MCF 10A (cell line): Measurements from ENCODE around the gene MYLIP. TPM values are rescaled to one million over a fixed set of nuclear protein-coding genes. Genes with fewer than 3 reads are reported as not detected.

Experiments
- BruUV-seq: library from RNA; stranded (reverse); fragments of 400-500 nt; replicated peaks from 2 replicates; lab custom pipeline; 2021; lab: Mats Ljungman, UMichigan
- CTCF ChIA-PET: fragments of 300-600 bp; sonication (Branson Sonifier 250); formaldehyde crosslinking; extraction: SDS; loops from one replicate; lab custom pipeline; 2021; ENCODE audit warnings: antibody characterized with exemption, inconsistent platforms; lab: Yijun Ruan, JAX
- POLR2A ChIA-PET: fragments of 300-600, 350-650 bp; sonication (Branson Sonifier 250); formaldehyde crosslinking; extraction: SDS; loops from one replicate; lab custom pipeline; 2020; ENCODE audit warnings: antibody characterized with exemption, inconsistent platforms; lab: Yijun Ruan, JAX
- DNase-seq: peaks from one replicate; pipeline ENCODE4 v3.0.0-alpha.2; 2018; ENCODE audit not compliant: unreplicated experiment
- H3K27ac Mint-ChIP-seq: one replicate; pipeline ENCODE4 v1.8.0; 2022; ENCODE audit warnings: mild to moderate bottlenecking, low read depth, mixed read lengths; ENCODE audit not compliant: unreplicated experiment
- H3K27me3 Mint-ChIP-seq: one replicate; pipeline ENCODE4 v1.8.0; 2022; ENCODE audit warnings: mixed read lengths; ENCODE audit not compliant: insufficient read depth, unreplicated experiment
- H3K36me3 Mint-ChIP-seq: one replicate; pipeline ENCODE4 v1.8.0; 2022; ENCODE audit warnings: mild to moderate bottlenecking, moderate library complexity, mixed read lengths; ENCODE audit not compliant: insufficient read depth, unreplicated experiment
- H3K4me1 Mint-ChIP-seq: one replicate; pipeline ENCODE4 v1.8.0; 2022; ENCODE audit warnings: mixed read lengths; ENCODE audit not compliant: insufficient read depth, unreplicated experiment
- H3K4me3 Mint-ChIP-seq: one replicate; pipeline ENCODE4 v1.8.0; 2022; ENCODE audit warnings: mild to moderate bottlenecking, moderate library complexity, mixed read lengths; ENCODE audit not compliant: unreplicated experiment
- H3K9me3 Mint-ChIP-seq: one replicate; pipeline ENCODE4 v1.8.0; 2022; ENCODE audit warnings: mixed read lengths; ENCODE audit not compliant: unreplicated experiment
- CTCF ChIP-seq: fragments of 200-600 bp; IDR thresholded peaks from one replicate; pipeline ENCODE4 v1.8.0; 2022; ENCODE audit warnings: antibody characterized with exemption, mild to moderate bottlenecking; ENCODE audit not compliant: unreplicated experiment
- intact Hi-C: fragments of 100-400 bp; cut with micrococcal nuclease; formaldehyde crosslinking; loops from 2 replicates; pipeline ENCODE4 v1.14.1; 2022
- total RNA-seq: library from RNA; stranded (reverse); gene quantifications from 2 replicates; pipeline ENCODE4 v1.2.3, GENCODE V29; 2022

Gene MYLIP
- total RNA-seq, 1 experiment from 2014 or later = 2.1 TPM

DNA sequence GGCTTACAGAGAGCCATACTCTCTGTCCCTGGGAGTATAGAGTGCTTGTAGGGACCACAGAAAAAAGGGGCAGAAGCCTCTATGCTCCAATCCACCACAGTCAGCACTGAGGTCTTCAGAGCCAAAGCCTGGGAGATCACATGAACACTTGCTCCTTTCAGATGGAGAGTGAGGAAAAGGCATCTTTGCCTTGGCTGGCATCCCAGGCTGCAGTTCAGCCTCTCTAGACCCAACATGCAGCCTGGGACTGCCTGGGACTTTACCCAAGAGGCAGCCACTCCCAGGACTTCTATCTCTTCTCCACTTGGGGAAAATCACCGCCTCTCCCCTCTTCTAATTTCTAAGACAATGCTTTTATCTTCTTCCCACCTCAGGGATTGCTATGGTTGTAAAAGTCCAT lies 46.5 kb upstream of the MYLIP start:
- BruUV-seq = no TSS peak
- no peak overlapping the region for H3K4me3 Mint-ChIP-seq
- intact Hi-C loops = no loop called here
- CTCF ChIA-PET = interaction anchor here (0.7 to 0.9 kb wide), 2 partner anchors 10 to 11 kb away, joined by 3 read pairs; no protein-coding TSS in a partner anchor
- H3K4me1 Mint-ChIP-seq = no peaks in the 10 kb centered on the region
- POLR2A ChIA-PET = no interaction called here
- H3K27me3 Mint-ChIP-seq = no peaks in the 10 kb centered on the region
- H3K36me3 Mint-ChIP-seq = no peaks in the 10 kb centered on the region
- no peak for TF ChIP-seq CTCF
- DNase-seq = no peak
- H3K9me3 Mint-ChIP-seq = no peaks in the 10 kb centered on the region
- H3K27ac Mint-ChIP-seq = no peak overlapping the region

DNA sequence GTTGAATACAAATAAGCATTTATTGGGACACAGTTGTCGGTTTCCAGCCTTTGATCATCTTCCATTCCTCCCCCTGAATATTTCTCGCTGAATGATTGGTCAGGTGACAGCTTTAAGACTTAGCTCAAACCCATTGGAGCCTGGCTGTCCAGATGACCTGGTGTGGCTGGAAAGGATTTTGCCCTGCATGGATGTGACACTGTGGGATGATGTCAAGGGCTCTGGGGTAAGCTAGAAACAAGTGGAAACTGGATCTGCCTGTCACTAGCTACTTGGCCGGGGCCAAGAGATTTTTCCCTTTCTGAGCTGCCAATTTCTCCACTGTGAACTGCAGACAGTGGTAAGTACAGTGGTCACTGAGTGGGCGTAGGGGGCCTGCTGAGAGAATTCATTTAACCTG lies 41.9 kb upstream of the MYLIP start:
- intact Hi-C loops = no loop called here
- H3K27me3 Mint-ChIP-seq = no peaks in the 10 kb centered on the region
- BruUV-seq = no TSS peak
- TF ChIP-seq CTCF = no peak
- H3K9me3 Mint-ChIP-seq = no peaks in the 10 kb centered on the region
- no peak overlapping the region for H3K27ac Mint-ChIP-seq
- CTCF ChIA-PET = no interaction called here
- no peaks in the 10 kb centered on the region for H3K36me3 Mint-ChIP-seq
- no peak overlapping the region for H3K4me3 Mint-ChIP-seq
- no peak for DNase-seq
- H3K4me1 Mint-ChIP-seq = peaks cover 7% of the 10 kb centered on the region
- POLR2A ChIA-PET = no interaction called here

GRCh38 chr6:16087386-16087785 lies 41.5 kb upstream of the MYLIP start:
- H3K4me3 Mint-ChIP-seq = no peak overlapping the region
- no peaks in the 10 kb centered on the region for H3K36me3 Mint-ChIP-seq
- no peaks in the 10 kb centered on the region for H3K27me3 Mint-ChIP-seq
- no peak overlapping the region for H3K27ac Mint-ChIP-seq
- POLR2A ChIA-PET = no interaction called here
- no peak for TF ChIP-seq CTCF
- CTCF ChIA-PET = interaction anchor here (0.6 to 1.3 kb wide), 3 partner anchors 8 to 379 kb away, joined by 3 read pairs; no protein-coding TSS in a partner anchor
- no peak for DNase-seq
- H3K9me3 Mint-ChIP-seq = no peaks in the 10 kb centered on the region
- intact Hi-C loops = no loop called here
- peaks cover 7% of the 10 kb centered on the region for H3K4me1 Mint-ChIP-seq
- no TSS peak for BruUV-seq

DNA sequence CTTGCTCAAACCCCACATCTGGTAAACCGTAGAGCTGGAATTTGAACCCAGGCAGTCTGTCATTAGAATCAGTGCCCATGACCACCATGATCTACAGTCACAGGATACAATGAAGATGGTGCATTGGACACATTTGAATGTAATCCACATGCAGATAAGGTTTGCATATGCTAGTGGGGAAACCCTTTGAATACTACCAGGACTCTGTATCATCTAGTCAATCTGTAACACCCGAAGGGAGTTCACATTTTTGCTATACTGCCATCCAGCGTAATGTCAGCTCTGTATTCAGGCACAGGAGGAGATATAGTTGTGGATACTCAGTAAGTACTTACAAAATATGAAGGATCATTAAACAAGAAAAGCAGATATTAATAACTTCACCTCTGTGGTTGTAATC lies 40.5 kb upstream of the MYLIP start:
- CTCF ChIA-PET = interaction anchor here (1.2 to 1.3 kb wide), 2 partner anchors 9 to 42 kb away, joined by 3 to 7 read pairs; no protein-coding TSS in a partner anchor
- DNase-seq = no peak
- H3K36me3 Mint-ChIP-seq = no peaks in the 10 kb centered on the region
- POLR2A ChIA-PET = interaction anchor here (1.6 kb wide), 1 partner anchor 42 kb away, joined by 4 read pairs; no protein-coding TSS in a partner anchor
- no TSS peak for BruUV-seq
- H3K9me3 Mint-ChIP-seq = no peaks in the 10 kb centered on the region
- no peak overlapping the region for H3K4me3 Mint-ChIP-seq
- no peak overlapping the region for H3K27ac Mint-ChIP-seq
- H3K27me3 Mint-ChIP-seq = no peaks in the 10 kb centered on the region
- TF ChIP-seq CTCF = no peak
- peaks cover 7% of the 10 kb centered on the region for H3K4me1 Mint-ChIP-seq
- intact Hi-C loops = no loop called here
